Vagina (tissue), 2 donors: Measurements from ENCODE around the gene IL13. TPM values are rescaled to one million over a fixed set of nuclear protein-coding genes. Genes with fewer than 3 reads are reported as not detected.

Source experiments
- DNase-seq, 2 donors: peaks; one replicate each; pipeline ENCODE4 v3.0.0-alpha.2; 2017; ENCODE audit errors: extremely low spot score in 2 of 2
- H3K27ac ChIP-seq: fragments of 200-600 bp; sonication (generic); one replicate; pipeline ENCODE4 v1.5.1; 2019
- H3K27me3 ChIP-seq: fragments of 200-600 bp; sonication (generic); one replicate; pipeline ENCODE4 v1.5.1; 2019
- H3K36me3 ChIP-seq, 2 donors: fragments of 200-600 bp; sonication (generic); one replicate each; pipeline ENCODE4 v1.5.1; 2017 to 2019
- H3K4me1 ChIP-seq: fragments of 200-600 bp; sonication (generic); one replicate; pipeline ENCODE4 v1.5.1; 2019
- H3K4me3 ChIP-seq, 2 donors: fragments of 200-600 bp; sonication (generic); 1 replicate in 1 of 2; 2 replicates in 1 of 2; pipeline ENCODE4 v1.5.1; 2016 to 2019
- H3K9me3 ChIP-seq: fragments of 200-600 bp; sonication (generic); one replicate; pipeline ENCODE4 v1.5.1; 2019
- CTCF ChIP-seq, 3 experiments: fragments of 450-650 bp in 2 of 3; fragments of 200-600 bp in 1 of 3; sonication (generic) in 1 of 3; IDR thresholded peaks; one replicate each; pipeline ENCODE4 v1.5.1; 2017 to 2019; ENCODE audit warnings: antibody characterized with exemption in 3 of 3, mild to moderate bottlenecking in 2 of 3, moderate library complexity in 2 of 3
- POLR2A ChIP-seq, 2 donors: fragments of 450-650 bp; IDR thresholded peaks; one replicate each; pipeline ENCODE4 v1.6.1; 2017; ENCODE audit warnings: antibody characterized with exemption in 2 of 2, mild to moderate bottlenecking in 2 of 2, moderate library complexity in 2 of 2
- POLR2AphosphoS5 ChIP-seq, 2 donors: sonication (generic); formaldehyde crosslinking; IDR thresholded peaks; one replicate each; pipeline ENCODE4 v1.9.0; 2017; ENCODE audit warnings: antibody characterized with exemption in 2 of 2, mild to moderate bottlenecking in 2 of 2, low read depth in 1 of 2; ENCODE audit not compliant: insufficient read depth in 1 of 2
- intact Hi-C: fragments of 100-400 bp; cut with DNase I; formaldehyde crosslinking; loops from one replicate; pipeline ENCODE4 v1.15.1; 2023
- total RNA-seq: library from RNA; depleted of rRNA; stranded (reverse); fragments of >200 nt; gene quantifications from one replicate; pipeline ENCODE4 v1.2.3, GENCODE V29; 2016

Gene IL13
- total RNA-seq, 1 donor from 2014 or later = not detected

GRCh38 chr5:132692632-132692967 lies 34.6 kb downstream of the IL13 start:
- H3K4me3 ChIP-seq = no peak overlapping the region
- H3K4me1 ChIP-seq = no peaks in the 10 kb centered on the region
- no peaks in the 10 kb centered on the region for H3K27me3 ChIP-seq
- no peak overlapping the region for H3K27ac ChIP-seq
- no peaks in the 10 kb centered on the region for H3K36me3 ChIP-seq
- intact Hi-C loops = no loop called here
- TF ChIP-seq POLR2AphosphoS5 (IDR thresholded peaks at IDR 0.05; ENCODE audit: insufficient read depth in 1 of 2, low read depth in 1 of 2) (no peak), POLR2A (IDR thresholded peaks at IDR 0.05) (no peak), CTCF (IDR thresholded peaks at IDR 0.05) (no peak)
- DNase-seq = no peak
- H3K9me3 ChIP-seq = no peaks in the 10 kb centered on the region

- Histone ChIP-seq H3K27me3 (no peaks in the 10 kb centered on the region), H3K4me1 (no peaks in the 10 kb centered on the region), H3K9me3 (no peaks in the 10 kb centered on the region), H3K27ac (no peak overlapping the region), H3K36me3 (peaks cover 0 to 7% of the 10 kb centered on the region in 2 donors), H3K4me3 (no peak overlapping the region)
- intact Hi-C loops = no loop called here
- no peak for DNase-seq
- TF ChIP-seq POLR2AphosphoS5 (IDR thresholded peaks at IDR 0.05; ENCODE audit: insufficient read depth in 1 of 2, low read depth in 1 of 2) (no peak), CTCF (IDR thresholded peaks at IDR 0.05) (no peak), POLR2A (IDR thresholded peaks at IDR 0.05) (no peak)
These were observed 38.0 kb downstream of the IL13 start for GRCh38 chr5:132695956-132696355.

- Histone ChIP-seq H3K4me1 (no peaks in the 10 kb centered on the region), H3K9me3 (no peaks in the 10 kb centered on the region), H3K36me3 (peaks cover 0 to 9% of the 10 kb centered on the region in 2 donors), H3K27me3 (no peaks in the 10 kb centered on the region), H3K27ac (no peak overlapping the region), H3K4me3 (no peak overlapping the region)
- DNase-seq = no peak
- intact Hi-C loops = no loop called here
- no peak for TF ChIP-seq POLR2AphosphoS5 (IDR thresholded peaks at IDR 0.05; ENCODE audit: insufficient read depth in 1 of 2, low read depth in 1 of 2)
- TF ChIP-seq POLR2A (IDR thresholded peaks at IDR 0.05) = no peak
- no peak for TF ChIP-seq CTCF (IDR thresholded peaks at IDR 0.05)
These were observed 46.9 kb downstream of the IL13 start for GRCh38 chr5:132704875-132705274.

GRCh38 chr5:132708645-132709044 lies 50.7 kb downstream of the IL13 start:
- H3K36me3 ChIP-seq = peaks cover 0 to 8% of the 10 kb centered on the region in 2 donors
- H3K27me3 ChIP-seq = no peaks in the 10 kb centered on the region
- intact Hi-C loops = no loop called here
- no peak for TF ChIP-seq POLR2AphosphoS5 (IDR thresholded peaks at IDR 0.05; ENCODE audit: insufficient read depth in 1 of 2, low read depth in 1 of 2)
- no peak for TF ChIP-seq POLR2A (IDR thresholded peaks at IDR 0.05)
- TF ChIP-seq CTCF (IDR thresholded peaks at IDR 0.05) = no peak
- no peaks in the 10 kb centered on the region for H3K4me1 ChIP-seq
- no peak for DNase-seq
- no peak overlapping the region for H3K4me3 ChIP-seq
- no peaks in the 10 kb centered on the region for H3K9me3 ChIP-seq
- H3K27ac ChIP-seq = no peak overlapping the region

Other genes with a start within 250 kb of the IL13 start
- 49.8 TPM for gene IRF1, start 167.4 kb upstream of the IL13 start, total RNA-seq
- gene IL5, start 114.7 kb upstream of the IL13 start, total RNA-seq = not detected
- 29.0 TPM for gene RAD50, start 101.2 kb upstream of the IL13 start, total RNA-seq
- not detected for gene IL4, start 15.8 kb downstream of the IL13 start, total RNA-seq
- 20.6 TPM for gene KIF3A, start 79.4 kb downstream of the IL13 start, total RNA-seq
- gene CCNI2, start 89.3 kb downstream of the IL13 start, total RNA-seq = not detected
- gene SEPTIN8, start 119.1 kb downstream of the IL13 start, total RNA-seq = 52.8 TPM
- gene SOWAHA, start 155.1 kb downstream of the IL13 start, total RNA-seq = not detected
- 17.7 TPM for gene SHROOM1, start 172.5 kb downstream of the IL13 start, total RNA-seq
- not detected for gene GDF9, start 208.3 kb downstream of the IL13 start, total RNA-seq
- gene UQCRQ, start 208.5 kb downstream of the IL13 start, total RNA-seq = 189 TPM
- gene LEAP2, start 215.5 kb downstream of the IL13 start, total RNA-seq = 4.2 TPM